GM12874 (cell line): ENCODE results near the gene OTOGL.

Experiments
- CTCF ChIP-seq: IDR thresholded peaks from 2 replicates; pipeline ENCODE4 v1.5.1; 2011; ENCODE audit warnings: low read depth, mild to moderate bottlenecking, control low read depth, low read length, moderate library complexity; ENCODE audit not compliant: insufficient read depth

The OTOGL gene

GRCh38 chr12:80211671-80212070 lies 112.3 kb downstream of the OTOGL start:
- TF ChIP-seq CTCF, result no peak

- no peak for TF ChIP-seq CTCF
These were observed 113.8 kb downstream of the OTOGL start for GRCh38 chr12:80212938-80213645.

- TF ChIP-seq CTCF, result no peak
These were observed 114.5 kb downstream of the OTOGL start for GRCh38 chr12:80213871-80214270.

- no peak for TF ChIP-seq CTCF
These were observed 117.7 kb downstream of the OTOGL start for GRCh38 chr12:80217011-80217535.

GRCh38 chr12:80219345-80219744 lies 120.0 kb downstream of the OTOGL start:
- TF ChIP-seq CTCF, result no peak

- no peak for TF ChIP-seq CTCF
These were observed 122.9 kb downstream of the OTOGL start for GRCh38 chr12:80222261-80222660.

GRCh38 chr12:80226576-80226975 lies 127.2 kb downstream of the OTOGL start:
- TF ChIP-seq CTCF, result no peak
